Measurements from ENCODE around the gene DISP2. TPM values are rescaled to one million over a fixed set of nuclear protein-coding genes. Genes with fewer than 3 reads are reported as not detected.

The DISP2 gene
- total and polyA plus RNA-seq, 9 of the 15 experiments (the other 6 are each of a cell fraction or from before 2014, with no cell fraction given), result 0.06 to 0.89 (median 0.15) TPM; not detected in 1

GRCh38 chr15:40344631-40345120 lies 13.3 kb upstream of the DISP2 start:
- WGBS (ENCODE audit: insufficient coverage, low coverage, missing lambda C conversion rate), result 23% methylated on average over 14 of the region's 15 CpGs
- peak; percentile 69; the same call in 1 of the 2 replicates for TF ChIP-seq STAG1 (CRISPR knock-in tag; IDR thresholded peaks at IDR 0.05; ENCODE audit: borderline replicate concordance)
- peak; percentile 49 to 80 for TF ChIP-seq RAD21 (CRISPR knock-in tag; conservative IDR thresholded peaks at IDR 0.05 in 1 of 2, IDR thresholded peaks at IDR 0.05 in 1 of 2)
- 0 out of 2 replicates have a peak, but pooled peaks have one; percentile 33 for TF ChIP-seq XRCC5 (IDR thresholded peaks at IDR 0.05; ENCODE audit: low read depth, low read length)
- TF ChIP-seq SMC3 (conservative IDR thresholded peaks at IDR 0.05; ENCODE audit: insufficient read depth, low read depth, low read length), result peak; percentile 88
- TF ChIP-seq TFAP4 (CRISPR knock-in tag; IDR thresholded peaks at IDR 0.05; ENCODE audit: borderline replicate concordance), result peak; percentile 24; the same call in 1 of the 2 replicates
- TF ChIP-seq HNRNPL (IDR thresholded peaks at IDR 0.05; ENCODE audit: low read depth, low read length), result 0 out of 2 replicates have a peak, but pooled peaks have one; percentile 19
- no peak for TF ChIP-seq FOS (IDR thresholded peaks at IDR 0.05; ENCODE audit: extremely low read depth, insufficient read length)
- no peak for TF ChIP-seq JUN (IDR thresholded peaks at IDR 0.05; ENCODE audit: borderline replicate concordance, low read depth, low read length)
- 0 out of 2 replicates have a peak, but pooled peaks have one; percentile 29 for TF ChIP-seq JUN (CRISPR knock-in tag; IDR thresholded peaks at IDR 0.05; ENCODE audit: borderline replicate concordance)
- 0 out of 2 replicates have a peak, but pooled peaks have one; percentile 47 for TF ChIP-seq TARDBP (IDR thresholded peaks at IDR 0.05)
- TF ChIP-seq RB1 (IDR thresholded peaks at IDR 0.05; ENCODE audit: low read depth), result peak; percentile 31; the same call in 1 of the 2 replicates
- TF ChIP-seq NFE2L1 (tag; IDR thresholded peaks at IDR 0.05; ENCODE audit: borderline replicate concordance, low read depth), result no peak
- peak; percentile 19; the same call in 1 of the 2 replicates for TF ChIP-seq USF1 (CRISPR knock-in tag; IDR thresholded peaks at IDR 0.05)
- 0 out of 2 replicates have a peak, but pooled peaks have one; percentile 33 for TF ChIP-seq ZKSCAN1 (IDR thresholded peaks at IDR 0.05; ENCODE audit: low read depth, low read length)
- no peak for TF ChIP-seq PHB2 (IDR thresholded peaks at IDR 0.05; ENCODE audit: low read depth)
- 0 out of 2 replicates have a peak, but pooled peaks have one; percentile 44 for TF ChIP-seq ARID4B (CRISPR knock-in tag; IDR thresholded peaks at IDR 0.05)

More at GRCh38 chr15:40344631-40345120, 13.3 kb upstream of the DISP2 start:
- no peaks in the 10 kb centered on the region for H3K27me3 ChIP-seq (ENCODE audit: control insufficient read depth in 2 of 2, insufficient read depth in 2 of 2, low read length in 2 of 2)
- H3K4me3 ChIP-seq, result no peak overlapping the region
- peaks cover 7 to 24% of the 10 kb centered on the region in 2 experiments; a peak in 4 of 5 replicates for H3K4me1 ChIP-seq (replicated peaks in 1 of 2; ENCODE audit: control insufficient read depth in 2 of 2, insufficient read depth in 2 of 2, low read length in 2 of 2)
- FAIRE-seq (peak; percentile 86), ATAC-seq (peak; percentile 75), DNase-seq (ENCODE audit: extremely low read depth in 1 of 4, low spot score in 3 of 4) (peak; percentile 78 to 81 (median 78))
- H3K4me2 ChIP-seq (ENCODE audit: insufficient read depth, low read length), result no peak overlapping the region
- H3K9ac ChIP-seq (ENCODE audit: insufficient read depth in 1 of 2, low read depth in 2 of 2, low read length in 2 of 2), result no peak overlapping the region
- no peaks in the 10 kb centered on the region for H3K79me2 ChIP-seq (ENCODE audit: control insufficient read depth, insufficient read depth, low read length)
- intact Hi-C loops (cut with micrococcal nuclease) (loop anchor here (1.0 kb wide), 1 partner anchor 78 kb away; no protein-coding TSS in a partner anchor), in situ Hi-C loops (cut with MboI) (loop anchor here (5.0 to 10.0 kb wide), 2 partner anchors 78 to 540 kb away; no protein-coding TSS in a partner anchor)
- H3K9me3 ChIP-seq (replicated peaks; ENCODE audit: control insufficient read depth, insufficient read depth, low read depth, low read length), result no peaks in the 10 kb centered on the region
- no peaks in the 10 kb centered on the region for H3K9me1 ChIP-seq (ENCODE audit: control insufficient read depth, insufficient read depth, low read length)
- BruUV-seq (replicated peaks), result no TSS peak
- ChIA-PET POLR2A (no interaction called here), CTCF (ENCODE audit: low intra/inter-chr PET ratio) (interaction anchor here (0.8 to 2.1 kb wide), 3 partner anchors 23 to 550 kb away, joined by 4 to 28 read pairs (median 7); partner anchors contain the start of gene VPS18)
- no peaks in the 10 kb centered on the region for H4K20me1 ChIP-seq (replicated peaks; ENCODE audit: control insufficient read depth, insufficient read depth, low read length)
- no peak overlapping the region for H3K27ac ChIP-seq (ENCODE audit: extremely low read depth, low read depth, low read length)
- H3K36me3 ChIP-seq (ENCODE audit: control insufficient read depth, insufficient read depth, low read length), result no peaks in the 10 kb centered on the region
- peak overlapping the region; percentile 35; the same call in 1 of the 2 replicates for H2AFZ ChIP-seq (ENCODE audit: low read depth, low read length)

Measured in K562 (cell line).